Measurements from ENCODE around the gene RPL13. TPM values are rescaled to one million over a fixed set of nuclear protein-coding genes. Genes with fewer than 3 reads are reported as not detected.

Gene RPL13
- total and polyA plus RNA-seq, 2 of the 8 experiments (the other 6 are each of a cell fraction or from before 2014, with no cell fraction given): 2,162 to 7,384 TPM

DNA sequence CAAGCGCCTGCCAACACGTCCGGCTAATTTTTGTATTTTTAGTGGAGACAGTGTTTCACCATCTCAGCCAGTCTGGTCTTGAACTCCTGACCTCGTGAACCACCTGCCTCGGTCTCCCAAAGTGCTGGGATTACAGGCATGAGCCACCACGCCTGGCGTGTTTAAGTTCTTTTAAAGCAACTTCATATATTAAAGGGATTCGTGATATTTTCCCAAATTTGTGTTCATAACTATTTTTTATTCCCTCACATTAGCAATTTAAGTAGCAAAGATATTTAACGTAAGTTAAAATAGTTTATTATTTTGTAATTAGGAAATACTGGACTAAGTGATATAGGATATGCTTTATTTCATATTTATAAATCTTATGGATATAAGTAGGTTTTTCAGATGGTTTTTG, 48.0 kb upstream of the RPL13 start:
- Histone ChIP-seq H4K5ac (ENCODE audit: insufficient read length, low read depth, low read length) (no peak overlapping the region), H3K4me2 (ENCODE audit: insufficient read depth in 1 of 2, low read depth in 2 of 2, low read length in 2 of 2) (no peak overlapping the region), H4K20me1 (replicated peaks in 1 of 2; ENCODE audit: control insufficient read depth in 1 of 2, insufficient read depth in 2 of 2, low read length in 2 of 2) (peaks cover 0 to 11% of the 10 kb centered on the region in 2 experiments), H3K4ac (replicated peaks; ENCODE audit: insufficient read length, low read depth, low read length) (no peak overlapping the region), H2BK20ac (ENCODE audit: low read length) (no peak overlapping the region), H2BK12ac (ENCODE audit: low read depth, low read length) (no peak overlapping the region), H3K79me2 (ENCODE audit: control insufficient read depth in 1 of 2, insufficient read depth in 2 of 2, low read length in 2 of 2) (peaks cover 9 to 29% of the 10 kb centered on the region in 2 experiments), H3K9ac (replicated peaks in 1 of 4; ENCODE audit: extremely low read depth in 1 of 4, low read depth in 3 of 4, low read length in 3 of 4) (no peak overlapping the region), H3K14ac (ENCODE audit: insufficient read length) (no peak overlapping the region), H3K36me3 (ENCODE audit: control insufficient read depth in 2 of 4, insufficient read depth in 4 of 4, low read length in 3 of 4) (peaks cover 21 to 46% (median 35%) of the 10 kb centered on the region in 4 experiments), H3K4me1 (replicated peaks in 1 of 4; ENCODE audit: control insufficient read depth in 3 of 4, insufficient read depth in 4 of 4, low read length in 3 of 4) (no peaks in the 10 kb centered on the region; a peak in 3 of 7 replicates), H2BK15ac (ENCODE audit: low read length) (no peak overlapping the region), H3K27me3 (replicated peaks in 1 of 4; ENCODE audit: control insufficient read depth in 3 of 4, extremely low read depth in 1 of 4, insufficient read depth in 3 of 4, low read length in 3 of 4) (no peaks in the 10 kb centered on the region), H3K9me3 (ENCODE audit: insufficient read depth in 2 of 2, low read depth in 1 of 2, low read length in 1 of 2) (no peaks in the 10 kb centered on the region), H2AK5ac (ENCODE audit: low read depth, low read length) (no peak overlapping the region), H3K18ac (ENCODE audit: extremely low read depth, low read length) (no peak overlapping the region), H3K27ac (ENCODE audit: low read depth, low read length) (no peak overlapping the region), H2BK5ac (ENCODE audit: low read depth, low read length) (no peak overlapping the region), H2BK120ac (replicated peaks; ENCODE audit: low read depth, low read length) (no peak overlapping the region), H3K23ac (ENCODE audit: insufficient read length) (no peak overlapping the region), H3K4me3 (ENCODE audit: extremely low read depth in 1 of 4, insufficient read depth in 2 of 4, low read depth in 3 of 4, low read length in 4 of 4) (no peak overlapping the region), H4K8ac (ENCODE audit: extremely low read depth, insufficient read depth, low read length) (no peak overlapping the region), H3K79me1 (ENCODE audit: low read depth, low read length) (peaks cover 2% of the 10 kb centered on the region), H3K56ac (replicated peaks; ENCODE audit: insufficient read length, low read depth, low read length) (no peak overlapping the region), H2AFZ (ENCODE audit: low read length) (no peak overlapping the region), H4K91ac (replicated peaks; ENCODE audit: insufficient read length, low read length) (no peak overlapping the region), H3K23me2 (ENCODE audit: low read depth, low read length) (peaks cover 11% of the 10 kb centered on the region; the same call in 1 of the 2 replicates)
- ChIA-PET POLR2A (ENCODE audit: partially characterized antibody) (no interaction called here), CTCF (ENCODE audit: partially characterized antibody) (no interaction called here)
- no peak for FAIRE-seq
- DNase-seq (ENCODE audit: low read depth in 1 of 2, low spot score in 2 of 2): no peak
- TF ChIP-seq PHF8 (conservative IDR thresholded peaks at IDR 0.05; ENCODE audit: low read depth, low read length) (no peak), NRF1 (IDR thresholded peaks at IDR 0.05; ENCODE audit: low read depth, low read length) (no peak), NANOG (IDR thresholded peaks at IDR 0.05; ENCODE audit: insufficient read depth, low read depth, low read length, poor library complexity, severe bottlenecking) (no peak), MAFK (IDR thresholded peaks at IDR 0.05; ENCODE audit: low read depth, low read length) (no peak), KDM1A (IDR thresholded peaks at IDR 0.05; ENCODE audit: borderline replicate concordance, low read length) (no peak), TAF1 (IDR thresholded peaks at IDR 0.05; ENCODE audit: low read depth, low read length) (no peak), POLR2A (IDR thresholded peaks at IDR 0.05; ENCODE audit: control extremely low read depth in 1 of 2, low read depth in 2 of 2, low read length in 2 of 2) (no peak)
- TF ChIP-seq, protein P1, sequence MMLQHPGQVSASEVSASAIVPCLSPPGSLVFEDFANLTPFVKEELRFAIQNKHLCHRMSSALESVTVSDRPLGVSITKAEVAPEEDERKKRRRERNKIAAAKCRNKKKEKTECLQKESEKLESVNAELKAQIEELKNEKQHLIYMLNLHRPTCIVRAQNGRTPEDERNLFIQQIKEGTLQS (IDR thresholded peaks at IDR 0.05; ENCODE audit: insufficient read depth, low read depth, low read length): no peak
- WGBS, 2 experiments (ENCODE audit: extremely low coverage in 1 of 2, insufficient coverage in 1 of 2, insufficient read length in 1 of 2, insufficient replicate concordance in 2 of 2, low coverage in 1 of 2, low lambda C conversion rate in 2 of 2, missing lambda C conversion rate in 1 of 2): 93% methylated on average over 9 of the region's 9 CpGs; no CpG with 5 or more reads in 1 of the 2 experiments

Data from H1 (cell line).